Measurements from ENCODE around the gene PSMD12.

DNA sequence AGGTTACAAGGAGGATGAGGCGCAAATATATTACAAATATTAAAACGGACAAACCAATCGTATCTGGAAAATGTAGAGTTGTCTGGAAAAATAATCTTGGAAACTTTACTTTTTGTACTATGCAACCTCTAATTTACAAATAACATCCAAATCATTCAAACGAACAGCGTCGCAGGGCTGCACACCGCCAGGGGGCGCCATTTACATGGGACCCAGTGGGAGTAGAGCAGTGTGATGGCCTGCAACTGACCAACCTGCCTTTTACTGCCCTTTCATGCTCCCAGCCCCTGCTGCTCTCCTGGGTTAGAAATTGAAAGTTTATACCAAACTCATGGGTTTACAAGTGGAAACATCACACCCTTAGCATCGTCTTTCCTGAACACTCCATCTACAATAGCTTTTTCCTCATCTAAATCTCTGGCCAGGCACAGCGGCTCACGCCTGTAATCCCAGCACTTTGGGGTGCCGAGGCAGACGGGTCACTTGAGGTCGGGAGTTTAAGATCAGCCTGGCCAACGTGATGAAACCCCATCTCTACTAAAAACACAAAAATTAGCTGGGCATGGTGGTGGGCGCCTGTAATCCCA, 20.7 kb upstream of the PSMD12 start:
- TF ChIP-seq, protein P1, sequence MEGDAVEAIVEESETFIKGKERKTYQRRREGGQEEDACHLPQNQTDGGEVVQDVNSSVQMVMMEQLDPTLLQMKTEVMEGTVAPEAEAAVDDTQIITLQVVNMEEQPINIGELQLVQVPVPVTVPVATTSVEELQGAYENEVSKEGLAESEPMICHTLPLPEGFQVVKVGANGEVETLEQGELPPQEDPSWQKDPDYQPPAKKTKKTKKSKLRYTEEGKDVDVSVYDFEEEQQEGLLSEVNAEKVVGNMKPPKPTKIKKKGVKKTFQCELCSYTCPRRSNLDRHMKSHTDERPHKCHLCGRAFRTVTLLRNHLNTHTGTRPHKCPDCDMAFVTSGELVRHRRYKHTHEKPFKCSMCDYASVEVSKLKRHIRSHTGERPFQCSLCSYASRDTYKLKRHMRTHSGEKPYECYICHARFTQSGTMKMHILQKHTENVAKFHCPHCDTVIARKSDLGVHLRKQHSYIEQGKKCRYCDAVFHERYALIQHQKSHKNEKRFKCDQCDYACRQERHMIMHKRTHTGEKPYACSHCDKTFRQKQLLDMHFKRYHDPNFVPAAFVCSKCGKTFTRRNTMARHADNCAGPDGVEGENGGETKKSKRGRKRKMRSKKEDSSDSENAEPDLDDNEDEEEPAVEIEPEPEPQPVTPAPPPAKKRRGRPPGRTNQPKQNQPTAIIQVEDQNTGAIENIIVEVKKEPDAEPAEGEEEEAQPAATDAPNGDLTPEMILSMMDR (conservative IDR thresholded peaks at IDR 0.05; ENCODE audit: low read depth, low read length): peak; percentile 97
- TF ChIP-seq EZH2 (IDR thresholded peaks at IDR 0.05; ENCODE audit: borderline replicate concordance, low read depth, low read length, poor library complexity, severe bottlenecking): no peak

Measured in A673 (cell line).